ENCODE results near the gene PGLYRP3. TPM values are rescaled to one million over a fixed set of nuclear protein-coding genes. Genes with fewer than 3 reads are reported as not detected.

PGLYRP3 gene
- total RNA-seq, 1 donor from 2014 or later = not detected

DNA sequence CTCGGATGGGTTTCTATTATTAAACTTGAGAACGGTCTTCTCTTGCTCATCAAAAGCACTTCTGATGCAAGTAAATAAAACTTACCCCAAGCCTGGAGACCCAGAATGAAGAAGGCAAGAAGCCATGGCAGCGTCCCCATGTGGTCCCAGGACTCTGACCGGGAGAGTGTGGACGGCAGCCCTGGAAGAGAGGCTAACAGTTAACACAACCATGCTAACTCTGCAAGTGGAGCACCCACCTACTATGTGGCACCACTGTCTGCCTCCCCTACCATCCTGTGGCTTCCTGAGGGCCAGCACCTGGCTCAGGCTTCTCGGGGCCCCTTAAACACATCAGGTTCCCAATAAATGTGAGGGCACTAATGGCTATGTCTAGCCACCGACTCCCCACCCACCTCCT is 2.2 kb downstream of the PGLYRP3 start:
- Histone ChIP-seq H3K4me3 (no peak overlapping the region), H3K27ac (no peak overlapping the region), H3K4me1 (no peaks in the 10 kb centered on the region), H3K36me3 (no peaks in the 10 kb centered on the region), H3K9me3 (no peaks in the 10 kb centered on the region), H3K27me3 (peaks cover 5% of the 10 kb centered on the region)
- ATAC-seq (no peak), DNase-seq (no peak)
- intact Hi-C loops (cut with DNase I) = no loop called here
- TF ChIP-seq, protein P1, sequence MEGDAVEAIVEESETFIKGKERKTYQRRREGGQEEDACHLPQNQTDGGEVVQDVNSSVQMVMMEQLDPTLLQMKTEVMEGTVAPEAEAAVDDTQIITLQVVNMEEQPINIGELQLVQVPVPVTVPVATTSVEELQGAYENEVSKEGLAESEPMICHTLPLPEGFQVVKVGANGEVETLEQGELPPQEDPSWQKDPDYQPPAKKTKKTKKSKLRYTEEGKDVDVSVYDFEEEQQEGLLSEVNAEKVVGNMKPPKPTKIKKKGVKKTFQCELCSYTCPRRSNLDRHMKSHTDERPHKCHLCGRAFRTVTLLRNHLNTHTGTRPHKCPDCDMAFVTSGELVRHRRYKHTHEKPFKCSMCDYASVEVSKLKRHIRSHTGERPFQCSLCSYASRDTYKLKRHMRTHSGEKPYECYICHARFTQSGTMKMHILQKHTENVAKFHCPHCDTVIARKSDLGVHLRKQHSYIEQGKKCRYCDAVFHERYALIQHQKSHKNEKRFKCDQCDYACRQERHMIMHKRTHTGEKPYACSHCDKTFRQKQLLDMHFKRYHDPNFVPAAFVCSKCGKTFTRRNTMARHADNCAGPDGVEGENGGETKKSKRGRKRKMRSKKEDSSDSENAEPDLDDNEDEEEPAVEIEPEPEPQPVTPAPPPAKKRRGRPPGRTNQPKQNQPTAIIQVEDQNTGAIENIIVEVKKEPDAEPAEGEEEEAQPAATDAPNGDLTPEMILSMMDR (IDR thresholded peaks at IDR 0.05) = no peak

DNA sequence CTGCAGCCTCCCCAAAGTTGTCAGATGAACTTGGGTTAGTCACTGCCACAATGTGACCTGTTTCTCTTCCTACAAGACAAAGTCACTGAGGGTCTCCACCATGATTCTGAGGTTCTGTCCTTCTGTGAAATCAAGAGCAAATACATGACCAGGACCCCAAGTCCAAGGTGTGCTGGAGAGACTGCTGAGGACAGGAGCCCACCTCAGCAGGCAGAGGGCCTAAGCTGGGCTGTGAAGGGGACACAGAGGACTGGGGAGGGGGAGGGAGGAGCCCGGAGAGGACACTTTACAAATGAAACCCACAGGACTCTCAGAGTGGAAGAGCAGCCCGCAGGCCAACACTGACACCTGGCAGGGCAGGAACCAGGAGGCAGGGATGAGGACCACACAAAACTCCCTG is 3.3 kb downstream of the PGLYRP3 start:
- H3K4me3 ChIP-seq = no peak overlapping the region
- no peaks in the 10 kb centered on the region for H3K36me3 ChIP-seq
- no peak for DNase-seq
- intact Hi-C loops (cut with DNase I) = no loop called here
- H3K4me1 ChIP-seq = no peaks in the 10 kb centered on the region
- peaks cover 5% of the 10 kb centered on the region for H3K27me3 ChIP-seq
- no peak overlapping the region for H3K27ac ChIP-seq
- TF ChIP-seq, protein P1 (IDR thresholded peaks at IDR 0.05) = no peak
- no peaks in the 10 kb centered on the region for H3K9me3 ChIP-seq
- ATAC-seq = no peak

DNA sequence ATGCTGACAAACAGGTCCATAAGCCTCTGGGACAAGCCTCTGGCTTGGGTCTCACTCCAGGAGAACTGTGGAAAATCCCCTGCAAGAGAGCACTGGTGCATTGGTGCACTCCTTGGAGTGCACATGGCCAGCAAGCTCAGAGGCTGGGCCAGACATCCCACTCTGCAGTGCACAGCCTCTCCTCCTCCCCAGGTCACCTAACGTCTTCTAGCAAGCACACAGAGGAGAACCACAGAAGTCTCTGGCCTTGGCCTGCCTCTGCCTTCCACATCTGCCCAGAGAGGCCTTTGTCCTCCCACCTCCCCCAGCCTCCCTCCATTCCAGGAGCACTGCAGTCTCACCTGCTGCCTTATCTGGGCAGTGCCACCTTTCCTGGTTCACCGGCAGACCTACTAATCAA is 4.2 kb downstream of the PGLYRP3 start:
- Histone ChIP-seq H3K36me3 (no peaks in the 10 kb centered on the region), H3K9me3 (no peaks in the 10 kb centered on the region), H3K27me3 (peaks cover 5% of the 10 kb centered on the region), H3K4me3 (no peak overlapping the region), H3K4me1 (no peaks in the 10 kb centered on the region), H3K27ac (no peak overlapping the region)
- no peak for DNase-seq
- ATAC-seq = no peak
- intact Hi-C loops (cut with DNase I) = no loop called here
- TF ChIP-seq, protein P1 (IDR thresholded peaks at IDR 0.05) = no peak

DNA sequence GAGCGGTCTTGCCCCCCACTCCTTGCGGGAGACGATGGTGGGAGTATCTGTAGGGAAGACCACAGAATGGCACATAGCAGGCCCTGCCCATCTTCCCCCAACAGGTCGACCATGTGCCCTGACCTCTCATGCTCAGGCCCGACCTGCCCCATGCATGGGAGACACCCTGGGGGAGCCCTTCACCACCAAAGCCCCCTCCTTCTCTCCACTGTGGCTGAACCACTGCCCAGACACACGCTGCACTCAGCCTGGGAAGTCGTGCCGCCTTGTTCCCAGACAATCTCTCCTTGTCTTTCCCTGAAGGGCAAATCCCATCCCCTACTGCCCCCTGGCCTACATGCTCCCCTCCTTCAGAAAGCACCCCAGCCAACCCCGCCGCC is 5.5 kb downstream of the PGLYRP3 start:
- no peak for DNase-seq
- peaks cover 5% of the 10 kb centered on the region for H3K27me3 ChIP-seq
- intact Hi-C loops (cut with DNase I) = no loop called here

DNA sequence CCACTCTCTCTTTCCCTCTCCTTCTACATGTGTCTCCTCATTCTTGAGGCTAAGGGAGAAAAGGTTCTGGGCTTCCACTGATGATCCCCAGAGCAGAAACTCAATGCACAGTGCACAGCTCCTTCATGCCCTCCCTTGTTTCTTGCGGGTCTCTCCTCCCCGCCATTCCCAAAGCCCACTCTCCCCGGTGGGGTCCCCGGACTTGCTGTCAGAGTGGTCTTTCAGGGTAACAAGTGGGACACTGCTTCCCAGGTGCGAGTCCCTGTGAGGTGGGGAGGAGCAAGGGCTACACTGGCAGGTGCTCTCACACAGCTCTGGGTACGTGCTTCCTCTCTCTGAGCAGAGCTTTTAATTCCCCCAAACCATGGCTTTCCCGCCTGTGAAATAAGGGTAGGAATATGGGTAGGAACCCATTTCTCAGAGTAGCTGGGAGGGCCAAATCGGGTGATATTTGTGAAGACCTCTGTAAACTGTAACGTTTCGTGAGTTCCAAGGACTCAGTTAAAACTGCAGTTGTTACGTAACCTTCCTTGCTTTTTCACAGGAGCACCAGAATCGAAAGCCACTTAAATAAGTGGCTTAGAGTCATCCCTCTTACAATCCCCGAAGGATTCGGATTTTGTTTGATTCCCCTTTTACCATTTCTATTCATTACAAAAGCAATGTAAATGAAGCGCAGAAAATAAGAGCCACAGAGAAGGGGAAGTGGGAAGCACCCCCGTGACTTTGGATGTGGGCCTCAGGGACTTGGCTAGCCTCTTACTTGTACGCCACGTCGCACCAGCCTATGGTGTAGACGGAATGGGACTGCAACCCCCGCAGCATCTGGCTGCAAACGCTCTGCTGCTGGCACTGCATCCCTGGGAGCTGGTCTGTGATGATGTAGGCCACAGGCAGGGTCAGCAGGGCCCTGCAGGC is 6.2 kb downstream of the PGLYRP3 start:
- no peak overlapping the region for H3K27ac ChIP-seq
- no peak overlapping the region for H3K4me3 ChIP-seq
- no peaks in the 10 kb centered on the region for H3K36me3 ChIP-seq
- H3K4me1 ChIP-seq = no peaks in the 10 kb centered on the region
- TF ChIP-seq, protein P1 (IDR thresholded peaks at IDR 0.05) = no peak
- DNase-seq (no peak), ATAC-seq (peak; percentile 72)
- H3K27me3 ChIP-seq = peaks cover 5% of the 10 kb centered on the region
- H3K9me3 ChIP-seq = no peaks in the 10 kb centered on the region
- intact Hi-C loops (cut with DNase I) = no loop called here

More for the DNA sequence above, 5.5 kb downstream of the PGLYRP3 start:
- no peak overlapping the region for H3K27ac ChIP-seq
- no peak overlapping the region for H3K4me3 ChIP-seq
- H3K36me3 ChIP-seq = no peaks in the 10 kb centered on the region
- no peaks in the 10 kb centered on the region for H3K4me1 ChIP-seq
- no peaks in the 10 kb centered on the region for H3K9me3 ChIP-seq
- TF ChIP-seq, protein P1 (IDR thresholded peaks at IDR 0.05) = no peak
- ATAC-seq = no peak
